Astrocyte of the cerebellum (primary cell): ENCODE measurements around the gene PRMT3.

Experiments used
- DNase-seq: peaks from one replicate; pipeline ENCODE4 v3.0.0-alpha.2; 2011; ENCODE audit warnings: low read depth
- H3K4me3 ChIP-seq: 2 replicates; pipeline ENCODE4 v1.5.1; 2011; ENCODE audit warnings: mild to moderate bottlenecking, low read depth, low read length, moderate library complexity
- in situ Hi-C: cut with HindIII; loops from 2 replicates; pipeline ENCODE4 v1.10.0; 2017; ENCODE audit warnings: low sequenced_read_pairs
- TF ChIP-seq, protein P1 (sequence below): IDR thresholded peaks from 2 replicates; pipeline ENCODE4 v1.5.1; 2012; ENCODE audit warnings: low read length, low read depth, moderate library complexity, mild to moderate bottlenecking; ENCODE audit errors: missing control alignments

The PRMT3 gene

DNA sequence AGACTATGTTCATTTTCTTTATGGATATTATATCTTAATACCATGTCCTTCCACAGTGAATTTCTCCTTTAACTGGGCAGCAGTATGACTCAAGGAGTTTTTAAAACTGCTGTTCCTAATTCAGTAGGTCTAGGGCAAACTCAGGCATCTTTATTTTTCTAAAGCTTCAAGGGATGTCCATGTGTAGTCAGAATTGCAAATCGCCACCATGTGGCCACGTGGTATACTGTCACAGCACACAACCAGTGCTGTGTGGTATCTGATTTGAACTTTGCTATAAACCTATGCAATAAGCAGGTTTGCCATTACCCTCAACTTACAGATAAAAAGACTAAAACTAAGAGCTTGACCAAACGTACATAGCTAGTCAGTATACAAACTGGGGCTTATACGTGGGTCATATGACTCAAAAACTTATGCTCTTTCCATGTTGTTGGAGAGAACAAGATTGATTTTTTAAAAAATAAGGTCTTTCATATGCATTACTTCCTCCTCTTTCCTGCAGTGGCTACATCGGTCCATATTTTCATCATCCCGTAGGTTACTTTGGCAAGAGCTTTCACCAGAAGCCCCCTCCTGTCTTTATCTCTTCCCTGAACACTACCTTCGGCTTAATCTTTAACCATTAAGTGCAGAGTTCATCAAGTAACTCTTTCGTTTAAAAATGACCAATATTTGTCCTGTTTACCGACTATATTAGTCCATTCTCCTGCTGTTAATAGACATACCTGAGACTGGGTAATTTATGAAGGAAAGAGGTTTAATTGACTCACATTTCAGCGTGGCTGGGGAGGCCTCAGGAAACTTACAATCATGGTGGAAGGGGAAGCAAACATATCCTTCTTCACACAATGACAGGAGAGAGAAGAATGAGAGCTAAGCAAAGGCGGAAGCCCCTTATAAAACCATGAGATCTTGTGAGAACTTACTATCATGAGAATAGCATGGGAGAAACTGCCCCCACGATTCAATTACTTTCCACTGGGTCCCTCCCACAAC lies 32.0 kb upstream of the PRMT3 start:
- H3K4me3 ChIP-seq: no peak overlapping the region
- peak; percentile 27 for DNase-seq
- in situ Hi-C loops: loop anchor here (25.0 kb wide), 1 partner anchor 218 kb away; no protein-coding TSS in a partner anchor
- TF ChIP-seq, protein P1, sequence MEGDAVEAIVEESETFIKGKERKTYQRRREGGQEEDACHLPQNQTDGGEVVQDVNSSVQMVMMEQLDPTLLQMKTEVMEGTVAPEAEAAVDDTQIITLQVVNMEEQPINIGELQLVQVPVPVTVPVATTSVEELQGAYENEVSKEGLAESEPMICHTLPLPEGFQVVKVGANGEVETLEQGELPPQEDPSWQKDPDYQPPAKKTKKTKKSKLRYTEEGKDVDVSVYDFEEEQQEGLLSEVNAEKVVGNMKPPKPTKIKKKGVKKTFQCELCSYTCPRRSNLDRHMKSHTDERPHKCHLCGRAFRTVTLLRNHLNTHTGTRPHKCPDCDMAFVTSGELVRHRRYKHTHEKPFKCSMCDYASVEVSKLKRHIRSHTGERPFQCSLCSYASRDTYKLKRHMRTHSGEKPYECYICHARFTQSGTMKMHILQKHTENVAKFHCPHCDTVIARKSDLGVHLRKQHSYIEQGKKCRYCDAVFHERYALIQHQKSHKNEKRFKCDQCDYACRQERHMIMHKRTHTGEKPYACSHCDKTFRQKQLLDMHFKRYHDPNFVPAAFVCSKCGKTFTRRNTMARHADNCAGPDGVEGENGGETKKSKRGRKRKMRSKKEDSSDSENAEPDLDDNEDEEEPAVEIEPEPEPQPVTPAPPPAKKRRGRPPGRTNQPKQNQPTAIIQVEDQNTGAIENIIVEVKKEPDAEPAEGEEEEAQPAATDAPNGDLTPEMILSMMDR: peak; percentile 76

- in situ Hi-C loops: loop anchor here (25.0 kb wide), 1 partner anchor 220 kb away; no protein-coding TSS in a partner anchor
- no peak for DNase-seq
- TF ChIP-seq, protein P1: no peak
- no peak overlapping the region for H3K4me3 ChIP-seq
Observed at GRCh38 chr11:20357150-20357549, 30.4 kb upstream of the PRMT3 start.

DNA sequence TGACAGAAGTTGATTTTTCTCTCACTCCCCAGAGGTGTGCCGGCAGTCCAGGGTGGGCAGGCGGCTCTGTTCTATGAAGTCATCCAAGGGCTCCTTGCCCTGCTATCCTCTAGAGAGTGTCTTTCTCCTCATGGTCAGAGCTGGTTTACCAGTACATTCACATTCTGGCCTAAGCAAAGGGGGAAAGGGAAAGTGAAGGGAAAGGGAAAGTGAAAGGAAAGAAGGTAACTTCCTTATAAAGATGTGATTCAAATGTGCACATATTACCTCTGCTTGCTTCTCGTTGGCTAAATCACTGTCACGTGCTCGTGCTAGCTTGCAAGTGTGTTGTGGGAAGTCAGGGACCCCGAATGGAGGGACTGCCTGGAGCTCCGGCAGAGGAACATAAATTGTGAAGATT lies 26.9 kb upstream of the PRMT3 start:
- H3K4me3 ChIP-seq: no peak overlapping the region
- in situ Hi-C loops: loop anchor here (25.0 kb wide), 1 partner anchor 223 kb away; no protein-coding TSS in a partner anchor
- DNase-seq: peak; percentile 20
- TF ChIP-seq, protein P1: no peak

DNA sequence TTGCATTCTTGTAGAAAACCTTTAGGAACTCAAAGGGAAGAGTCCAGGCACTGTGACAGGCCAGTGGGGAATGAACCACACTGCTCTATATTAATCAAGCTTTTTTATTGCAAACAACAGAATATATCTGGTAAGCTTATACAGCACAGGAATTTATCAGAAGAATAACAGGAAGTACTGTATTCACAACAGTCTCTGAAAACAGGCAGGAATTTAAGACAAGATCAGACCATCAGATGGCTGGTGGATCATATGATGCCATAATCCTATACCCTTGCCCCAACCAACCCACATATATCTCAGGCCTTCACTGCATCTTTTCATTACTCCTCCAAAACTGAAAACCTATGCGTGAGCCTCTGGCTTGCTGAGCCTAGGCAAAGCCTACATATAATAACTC lies 25.0 kb upstream of the PRMT3 start:
- in situ Hi-C loops: loop anchor here (25.0 kb wide), 1 partner anchor 225 kb away; no protein-coding TSS in a partner anchor
- H3K4me3 ChIP-seq: no peak overlapping the region
- TF ChIP-seq, protein P1: no peak
- DNase-seq: no peak

GRCh38 chr11:20363149-20363499 lies 24.4 kb upstream of the PRMT3 start:
- in situ Hi-C loops: loop anchor here (25.0 kb wide), 1 partner anchor 226 kb away; no protein-coding TSS in a partner anchor
- DNase-seq: no peak
- TF ChIP-seq, protein P1: no peak
- peak overlapping the region; percentile 51 for H3K4me3 ChIP-seq

- in situ Hi-C loops: loop anchor here (25.0 kb wide), 1 partner anchor 226 kb away; no protein-coding TSS in a partner anchor
- TF ChIP-seq, protein P1: no peak
- no peak for DNase-seq
- peak within 1 kb of the TSS; percentile 51 for H3K4me3 ChIP-seq
Observed at GRCh38 chr11:20363500-20364340, 23.8 kb upstream of the PRMT3 start, which contains the start of gene HTATIP2. Gene HTATIP2, plus strand, starts transcription at chr11:20363714. Its CDS starts 524 bp downstream, at chr11:20364238.
